HepG2 (cell line): ENCODE data around the gene SLC35A2. TPM values are rescaled to one million over a fixed set of nuclear protein-coding genes. Genes with fewer than 3 reads are reported as not detected.

ENCODE experiments used
- BCL3 ChIP-seq: sonication (generic); formaldehyde crosslinking; IDR thresholded peaks from 2 replicates; pipeline ENCODE4 v1.5.1; 2020; ENCODE audit warnings: mild to moderate bottlenecking, missing genetic modification reagents, moderate library complexity
- CBX1 ChIP-seq: IDR thresholded peaks from one replicate; pipeline ENCODE4 v1.6.1; 2016; ENCODE audit warnings: antibody characterized with exemption, low read depth
- CREM ChIP-seq, 2 experiments: sonication (generic) in 1 of 2; formaldehyde crosslinking in 1 of 2; IDR thresholded peaks; 2 replicates each; pipeline versions ENCODE4 v1.4.0 to v1.6.1; 2016 to 2020; ENCODE audit warnings: antibody characterized with exemption in 1 of 2, mild to moderate bottlenecking in 1 of 2, missing genetic modification reagents in 1 of 2
- ELF4 ChIP-seq: sonication (generic); formaldehyde crosslinking; IDR thresholded peaks from 2 replicates; pipeline ENCODE4 v1.5.0; 2020; ENCODE audit warnings: missing genetic modification reagents, mild to moderate bottlenecking, moderate library complexity, borderline replicate concordance
- ETV6 ChIP-seq: sonication (generic); formaldehyde crosslinking; conservative IDR thresholded peaks from 2 replicates; pipeline ENCODE4 v1.4.0; 2020; ENCODE audit warnings: missing genetic modification reagents
- FOXO4 ChIP-seq: sonication (generic); formaldehyde crosslinking; conservative IDR thresholded peaks from 2 replicates; pipeline ENCODE4 v1.8.1; 2023; ENCODE audit warnings: missing genetic modification reagents
- FOXP4 ChIP-seq: sonication (generic); formaldehyde crosslinking; IDR thresholded peaks from 2 replicates; pipeline ENCODE4 v1.4.0; 2020; ENCODE audit warnings: missing genetic modification reagents
- JDP2 ChIP-seq: sonication (generic); formaldehyde crosslinking; IDR thresholded peaks from 2 replicates; pipeline ENCODE4 v1.8.1; 2022; ENCODE audit warnings: missing genetic modification reagents, borderline replicate concordance
- JUNB ChIP-seq: sonication (generic); formaldehyde crosslinking; IDR thresholded peaks from 2 replicates; pipeline ENCODE4 v1.8.0; 2022; ENCODE audit warnings: missing genetic modification reagents, mild to moderate bottlenecking, borderline replicate concordance
- MAX ChIP-seq: IDR thresholded peaks from 2 replicates; pipeline ENCODE4 v1.6.1; 2012; ENCODE audit warnings: inconsistent platforms
- REL ChIP-seq: sonication (generic); formaldehyde crosslinking; conservative IDR thresholded peaks from 2 replicates; pipeline ENCODE4 v1.8.0; 2022; ENCODE audit warnings: mild to moderate bottlenecking, missing genetic modification reagents, moderate library complexity
- SNAPC5 ChIP-seq: sonication (generic); formaldehyde crosslinking; IDR thresholded peaks from 2 replicates; pipeline ENCODE4 v1.8.1; 2023; ENCODE audit warnings: mild to moderate bottlenecking, missing genetic modification reagents, borderline replicate concordance
- SOX6 ChIP-seq, 2 experiments: fragments of 450-650 bp in 1 of 2; sonication (generic) in 1 of 2; formaldehyde crosslinking in 1 of 2; IDR thresholded peaks; 2 replicates each; pipeline versions ENCODE4 v1.4.0 to v1.6.1; 2017 to 2020; ENCODE audit warnings: antibody characterized with exemption in 1 of 2, mild to moderate bottlenecking in 1 of 2, missing genetic modification reagents in 1 of 2
- WIZ ChIP-seq: sonication (generic); formaldehyde crosslinking; IDR thresholded peaks from 2 replicates; pipeline ENCODE4 v1.5.1; 2020; ENCODE audit warnings: mild to moderate bottlenecking, missing genetic modification reagents
- ZBTB3 ChIP-seq: sonication (generic); formaldehyde crosslinking; IDR thresholded peaks from 2 replicates; pipeline ENCODE4 v1.4.0; 2020; ENCODE audit warnings: low read depth, mild to moderate bottlenecking, moderate library complexity, missing genetic modification reagents, borderline replicate concordance
- ZBTB49 ChIP-seq: sonication (generic); formaldehyde crosslinking; IDR thresholded peaks from 2 replicates; pipeline ENCODE4 v1.4.0; 2020; ENCODE audit warnings: missing genetic modification reagents, borderline replicate concordance
- ZFAT ChIP-seq: sonication (generic); formaldehyde crosslinking; conservative IDR thresholded peaks from 2 replicates; pipeline ENCODE4 v1.8.1; 2023; ENCODE audit warnings: missing genetic modification reagents, inconsistent platforms
- ZFP1 ChIP-seq: IDR thresholded peaks from 2 replicates; pipeline ENCODE4 v1.6.1; 2016
- ZNF12 ChIP-seq: sonication (generic); formaldehyde crosslinking; IDR thresholded peaks from 2 replicates; pipeline ENCODE4 v1.5.0; 2020; ENCODE audit warnings: missing genetic modification reagents
- ZNF510 ChIP-seq: sonication (generic); formaldehyde crosslinking; IDR thresholded peaks from 2 replicates; pipeline ENCODE4 v1.4.0; 2020; ENCODE audit warnings: low read depth, mild to moderate bottlenecking, missing genetic modification reagents
- ZNF550 ChIP-seq: sonication (generic); formaldehyde crosslinking; IDR thresholded peaks from 2 replicates; pipeline ENCODE4 v1.4.0; 2020; ENCODE audit warnings: mild to moderate bottlenecking, missing genetic modification reagents, borderline replicate concordance
- ZSCAN20 ChIP-seq: sonication (generic); formaldehyde crosslinking; IDR thresholded peaks from 2 replicates; pipeline ENCODE4 v1.4.0; 2020; ENCODE audit warnings: missing genetic modification reagents, mild to moderate bottlenecking, borderline replicate concordance
- polyA plus RNA-seq, 8 experiments: library from polyadenylated mRNA; depleted of rRNA in 3 of 8; stranded (reverse) in 7 of 8; unstranded in 1 of 8; fragments of >200 nt; fragmentation: Illumina TruSeq in 4 of 8; extraction: Trizol in 4 of 8; gene quantifications; 2 replicates each; pipeline versions ENCODE4 v1.2.1 to v1.2.3, GENCODE V29; 2011 to 2016; ENCODE audit warnings: low read depth in 4 of 8, missing spikeins in 1 of 8, mixed read lengths in 1 of 8; ENCODE audit not compliant: insufficient read depth in 1 of 8
- total RNA-seq, 5 experiments: library from RNA; depleted of rRNA; stranded (reverse); fragments of >200 nt; fragmentation: Illumina TruSeq; extraction: Trizol; gene quantifications; 2 replicates each; pipeline ENCODE4 v1.2.3, GENCODE V29; 2016; ENCODE audit warnings: low read depth in 1 of 5

Gene SLC35A2
- total and polyA plus RNA-seq, 2 of the 13 experiments (the other 11 are each of a cell fraction or from before 2014, with no cell fraction given): 32.1 to 40.8 TPM

GRCh38 chrX:48897625-48898306 is 13.7 kb downstream of the SLC35A2 start, which contains the start of the genes PQBP1 and TIMM17B (continued):
- TF ChIP-seq ZNF12 (CRISPR knock-in tag): no peak
- no peak for TF ChIP-seq ZNF550 (CRISPR knock-in tag)
- TF ChIP-seq ZBTB49 (CRISPR knock-in tag): no peak
- no peak for TF ChIP-seq WIZ (CRISPR knock-in tag)
- no peak for TF ChIP-seq SNAPC5 (CRISPR knock-in tag)
- TF ChIP-seq ZFAT (CRISPR knock-in tag): no peak
- TF ChIP-seq ELF4: no peak
- no peak for TF ChIP-seq REL (CRISPR knock-in tag)
- TF ChIP-seq JUNB (CRISPR knock-in tag): no peak
- TF ChIP-seq CREM (IDR thresholded peaks at IDR 0.05): peak; percentile 72; the same call in 1 of the 2 replicates
- TF ChIP-seq CREM (CRISPR knock-in tag; IDR thresholded peaks at IDR 0.05): no peak
- no peak for TF ChIP-seq FOXO4 (CRISPR knock-in tag)
- no peak for TF ChIP-seq CBX1
- no peak for TF ChIP-seq ETV6
- no peak for TF ChIP-seq ZSCAN20 (CRISPR knock-in tag)
- no peak for TF ChIP-seq ZNF510 (CRISPR knock-in tag)
- TF ChIP-seq MAX: peak; percentile 18; the same call in 1 of the 2 replicates
- no peak for TF ChIP-seq JDP2
- no peak for TF ChIP-seq ZFP1 (CRISPR knock-in tag)
- no peak; the same call in 1 of the 2 replicates for TF ChIP-seq FOXP4 (CRISPR knock-in tag)
- TF ChIP-seq BCL3 (CRISPR knock-in tag): no peak; the same call in 1 of the 2 replicates
- no peak for TF ChIP-seq SOX6 (IDR thresholded peaks at IDR 0.05)
- peak; percentile 27; the same call in 1 of the 2 replicates for TF ChIP-seq SOX6 (CRISPR knock-in tag; IDR thresholded peaks at IDR 0.05)
- no peak for TF ChIP-seq ZBTB3 (CRISPR knock-in tag)
